ENCODE measurements around the gene DNAH6.

The DNAH6 gene

GRCh38 chr2:84844141-84844540 is 327.8 kb downstream of the DNAH6 start:
- H3K36me3 ChIP-seq (ENCODE audit: control insufficient read depth in 1 of 2, insufficient read depth in 2 of 2, low read length in 2 of 2): no peaks in the 10 kb centered on the region
- peaks cover 1% of the 10 kb centered on the region for H3K9me3 ChIP-seq (ENCODE audit: insufficient read depth, low read depth, low read length)
- no peaks in the 10 kb centered on the region for H3K4me1 ChIP-seq (ENCODE audit: control insufficient read depth in 1 of 2, insufficient read depth in 2 of 2, low read length in 2 of 2)
- no peak overlapping the region for H3K27ac ChIP-seq (ENCODE audit: low read depth, low read length)
- no peak overlapping the region for H3K9ac ChIP-seq (ENCODE audit: low read length)
- no peak overlapping the region for H2BK120ac ChIP-seq (ENCODE audit: insufficient read depth, low read length, poor library complexity)
- no peaks in the 10 kb centered on the region for H3K27me3 ChIP-seq (ENCODE audit: insufficient read depth, low read length)
- no peak overlapping the region for H2AK5ac ChIP-seq (ENCODE audit: low read length)
- H3K14ac ChIP-seq (ENCODE audit: low read length): no peak overlapping the region
- no CpG with 5 or more reads among the region's 8 CpGs for WGBS (ENCODE audit: extremely low coverage, insufficient coverage, insufficient read length)
- no peak overlapping the region for H2BK5ac ChIP-seq (ENCODE audit: low read depth, low read length, poor library complexity)
- no peak overlapping the region for H3K4ac ChIP-seq (ENCODE audit: low read depth, low read length)
- H4K12ac ChIP-seq (ENCODE audit: low read depth, low read length): no peak overlapping the region
- H3K18ac ChIP-seq (ENCODE audit: low read length): no peak overlapping the region
- no peaks in the 10 kb centered on the region for H3K79me1 ChIP-seq (ENCODE audit: low read length)
- H2BK12ac ChIP-seq (ENCODE audit: low read length): no peak overlapping the region
- DNase-seq: no peak
- H3K79me2 ChIP-seq (ENCODE audit: control insufficient read depth, insufficient read depth, low read length, poor library complexity): no peaks in the 10 kb centered on the region
- H2AFZ ChIP-seq (ENCODE audit: insufficient read depth, low read length, poor library complexity): no peak overlapping the region
- H4K8ac ChIP-seq (ENCODE audit: low read depth, low read length): no peak overlapping the region
- H3K23ac ChIP-seq (ENCODE audit: low read length): no peak overlapping the region
- no peak overlapping the region for H3K4me2 ChIP-seq (ENCODE audit: low read length)
- H3K4me3 ChIP-seq (ENCODE audit: low read depth, low read length): no peak overlapping the region
- H4K91ac ChIP-seq (ENCODE audit: low read depth, low read length): no peak overlapping the region

GRCh38 chr2:84846041-84846663 is 329.9 kb downstream of the DNAH6 start:
- H3K18ac ChIP-seq (ENCODE audit: low read length): no peak overlapping the region
- no peaks in the 10 kb centered on the region for H3K36me3 ChIP-seq (ENCODE audit: control insufficient read depth in 1 of 2, insufficient read depth in 2 of 2, low read length in 2 of 2)
- no peak overlapping the region for H3K23ac ChIP-seq (ENCODE audit: low read length)
- WGBS (ENCODE audit: extremely low coverage, insufficient coverage, insufficient read length): no CpG with 5 or more reads among the region's 5 CpGs
- no peak overlapping the region for H4K91ac ChIP-seq (ENCODE audit: low read depth, low read length)
- no peak overlapping the region for H3K4me3 ChIP-seq (ENCODE audit: low read depth, low read length)
- H3K14ac ChIP-seq (ENCODE audit: low read length): no peak overlapping the region
- no peaks in the 10 kb centered on the region for H3K79me1 ChIP-seq (ENCODE audit: low read length)
- H3K79me2 ChIP-seq (ENCODE audit: control insufficient read depth, insufficient read depth, low read length, poor library complexity): no peaks in the 10 kb centered on the region
- no peak overlapping the region for H2AK5ac ChIP-seq (ENCODE audit: low read length)
- H3K27me3 ChIP-seq (ENCODE audit: insufficient read depth, low read length): no peaks in the 10 kb centered on the region
- no peak overlapping the region for H2BK12ac ChIP-seq (ENCODE audit: low read length)
- H3K9ac ChIP-seq (ENCODE audit: low read length): no peak overlapping the region
- H2BK5ac ChIP-seq (ENCODE audit: low read depth, low read length, poor library complexity): no peak overlapping the region
- H2AFZ ChIP-seq (ENCODE audit: insufficient read depth, low read length, poor library complexity): no peak overlapping the region
- no peak overlapping the region for H3K27ac ChIP-seq (ENCODE audit: low read depth, low read length)
- no peak overlapping the region for H3K4me2 ChIP-seq (ENCODE audit: low read length)
- no peak overlapping the region for H4K12ac ChIP-seq (ENCODE audit: low read depth, low read length)
- DNase-seq: no peak
- no peak overlapping the region for H3K4ac ChIP-seq (ENCODE audit: low read depth, low read length)
- H3K4me1 ChIP-seq (ENCODE audit: control insufficient read depth in 1 of 2, insufficient read depth in 2 of 2, low read length in 2 of 2): no peaks in the 10 kb centered on the region
- H3K9me3 ChIP-seq (ENCODE audit: insufficient read depth, low read depth, low read length): peaks cover 1% of the 10 kb centered on the region
- no peak overlapping the region for H2BK120ac ChIP-seq (ENCODE audit: insufficient read depth, low read length, poor library complexity)
- H4K8ac ChIP-seq (ENCODE audit: low read depth, low read length): no peak overlapping the region

- Histone ChIP-seq H3K79me1 (ENCODE audit: low read length) (no peaks in the 10 kb centered on the region), H3K4me1 (ENCODE audit: control insufficient read depth in 1 of 2, insufficient read depth in 2 of 2, low read length in 2 of 2) (no peaks in the 10 kb centered on the region), H3K36me3 (ENCODE audit: control insufficient read depth in 1 of 2, insufficient read depth in 2 of 2, low read length in 2 of 2) (no peaks in the 10 kb centered on the region), H2BK120ac (ENCODE audit: insufficient read depth, low read length, poor library complexity) (no peak overlapping the region), H2AK5ac (ENCODE audit: low read length) (no peak overlapping the region), H3K4ac (ENCODE audit: low read depth, low read length) (no peak overlapping the region), H3K4me3 (ENCODE audit: low read depth, low read length) (no peak overlapping the region), H3K27ac (ENCODE audit: low read depth, low read length) (no peak overlapping the region), H3K14ac (ENCODE audit: low read length) (no peak overlapping the region), H3K4me2 (ENCODE audit: low read length) (no peak overlapping the region), H2BK5ac (ENCODE audit: low read depth, low read length, poor library complexity) (no peak overlapping the region), H2BK12ac (ENCODE audit: low read length) (no peak overlapping the region), H3K9me3 (ENCODE audit: insufficient read depth, low read depth, low read length) (no peaks in the 10 kb centered on the region), H4K8ac (ENCODE audit: low read depth, low read length) (no peak overlapping the region), H3K18ac (ENCODE audit: low read length) (no peak overlapping the region), H4K12ac (ENCODE audit: low read depth, low read length) (no peak overlapping the region), H3K23ac (ENCODE audit: low read length) (no peak overlapping the region), H3K9ac (ENCODE audit: low read length) (no peak overlapping the region), H3K27me3 (ENCODE audit: insufficient read depth, low read length) (no peaks in the 10 kb centered on the region), H3K79me2 (ENCODE audit: control insufficient read depth, insufficient read depth, low read length, poor library complexity) (no peaks in the 10 kb centered on the region), H2AFZ (ENCODE audit: insufficient read depth, low read length, poor library complexity) (no peak overlapping the region), H4K91ac (ENCODE audit: low read depth, low read length) (no peak overlapping the region)
- WGBS (ENCODE audit: extremely low coverage, insufficient coverage, insufficient read length): no CpG with 5 or more reads among the region's 2 CpGs
- DNase-seq: peak; percentile 30 to 70
Observed at GRCh38 chr2:84846741-84847142, 330.4 kb downstream of the DNAH6 start.

GRCh38 chr2:84847326-84848050 is 331.2 kb downstream of the DNAH6 start:
- Histone ChIP-seq H3K14ac (ENCODE audit: low read length) (no peak overlapping the region), H2BK5ac (ENCODE audit: low read depth, low read length, poor library complexity) (no peak overlapping the region), H3K79me1 (ENCODE audit: low read length) (no peaks in the 10 kb centered on the region), H2AK5ac (ENCODE audit: low read length) (no peak overlapping the region), H4K12ac (ENCODE audit: low read depth, low read length) (no peak overlapping the region), H3K4ac (ENCODE audit: low read depth, low read length) (no peak overlapping the region), H2AFZ (ENCODE audit: insufficient read depth, low read length, poor library complexity) (no peak overlapping the region), H3K27me3 (ENCODE audit: insufficient read depth, low read length) (no peaks in the 10 kb centered on the region), H2BK120ac (ENCODE audit: insufficient read depth, low read length, poor library complexity) (no peak overlapping the region), H3K23ac (ENCODE audit: low read length) (no peak overlapping the region), H3K9ac (ENCODE audit: low read length) (no peak overlapping the region), H4K91ac (ENCODE audit: low read depth, low read length) (no peak overlapping the region), H3K36me3 (ENCODE audit: control insufficient read depth in 1 of 2, insufficient read depth in 2 of 2, low read length in 2 of 2) (no peaks in the 10 kb centered on the region), H3K27ac (ENCODE audit: low read depth, low read length) (no peak overlapping the region), H4K8ac (ENCODE audit: low read depth, low read length) (no peak overlapping the region), H3K4me1 (ENCODE audit: control insufficient read depth in 1 of 2, insufficient read depth in 2 of 2, low read length in 2 of 2) (no peaks in the 10 kb centered on the region), H3K4me3 (ENCODE audit: low read depth, low read length) (no peak overlapping the region), H3K79me2 (ENCODE audit: control insufficient read depth, insufficient read depth, low read length, poor library complexity) (no peaks in the 10 kb centered on the region), H2BK12ac (ENCODE audit: low read length) (no peak overlapping the region), H3K18ac (ENCODE audit: low read length) (no peak overlapping the region), H3K9me3 (ENCODE audit: insufficient read depth, low read depth, low read length) (no peaks in the 10 kb centered on the region), H3K4me2 (ENCODE audit: low read length) (no peak overlapping the region)
- no peak for DNase-seq
- no CpG with 5 or more reads among the region's 5 CpGs for WGBS (ENCODE audit: extremely low coverage, insufficient coverage, insufficient read length)

Data from trophoblast cell (in vitro differentiated cells and primary cell).